Transverse colon (tissue), 4 donors: ENCODE measurements around the gene LMBR1. TPM values are rescaled to one million over a fixed set of nuclear protein-coding genes. Genes with fewer than 3 reads are reported as not detected.
"Not testable (repeated sequence)": the region's sequence is repeated elsewhere in the genome, so short reads cannot be mapped to it uniquely, and the experiment has no call there.

Source experiments
- DNase-seq: peaks from one replicate; pipeline ENCODE4 v3.0.0-alpha.2; 2019
- H3K27ac ChIP-seq, 4 donors: fragments of 200-600 bp; sonication (generic); 2 replicates each; pipeline ENCODE4 v1.5.1; 2016 to 2018; ENCODE audit warnings: inconsistent platforms in 4 of 4
- H3K27me3 ChIP-seq: fragments of 200-600 bp; sonication (generic); 2 replicates; pipeline ENCODE4 v1.5.1; 2017; ENCODE audit warnings: inconsistent platforms
- H3K36me3 ChIP-seq, 4 donors: fragments of 200-600 bp; sonication (generic); 2 replicates each; pipeline ENCODE4 v1.5.1; 2017 to 2019; ENCODE audit warnings: inconsistent platforms in 4 of 4
- H3K4me1 ChIP-seq, 4 donors: fragments of 200-600 bp; sonication (generic); 2 replicates each; pipeline ENCODE4 v1.5.1; 2017 to 2020; ENCODE audit warnings: inconsistent platforms in 4 of 4
- H3K4me3 ChIP-seq, 4 donors: fragments of 200-600 bp; sonication (generic); 1 replicate in 1 of 4; 2 replicates in 3 of 4; pipeline versions ENCODE4 v1.5.1 to v1.6.1; 2017 to 2019; ENCODE audit warnings: inconsistent platforms in 4 of 4
- H3K9me3 ChIP-seq, 2 donors: fragments of 200-600 bp; sonication (generic); 2 replicates each; pipeline ENCODE4 v1.5.1; 2017 to 2019; ENCODE audit warnings: inconsistent platforms in 2 of 2
- EP300 ChIP-seq: sonication (generic); formaldehyde crosslinking; IDR thresholded peaks from one replicate; pipeline ENCODE4 v1.6.1; 2017; ENCODE audit warnings: antibody characterized with exemption, low read depth
- POLR2A ChIP-seq: fragments of 450-650 bp; IDR thresholded peaks from one replicate; pipeline ENCODE4 v1.6.1; 2016; ENCODE audit warnings: antibody characterized with exemption, mild to moderate bottlenecking, moderate library complexity
- POLR2AphosphoS5 ChIP-seq, 3 donors: sonication (generic); formaldehyde crosslinking; IDR thresholded peaks; one replicate each; pipeline ENCODE4 v1.6.1; 2016; ENCODE audit warnings: antibody characterized with exemption in 3 of 3
- WGBS, 2 donors: methylation state at CpG; one replicate each; pipeline ENCODE4 v1.1.5; 2018; ENCODE audit warnings: low coverage in 1 of 2; 5-methylcytosine and 5-hydroxymethylcytosine counted together
- in situ Hi-C, 4 donors: fragments of 200-750 bp; cut with MboI; loops; one replicate each; pipeline versions ENCODE4 v1.15.0 to v1.15.1; 2017; ENCODE audit warnings: low sequenced_read_pairs in 3 of 4, low pct_ligation_motif_present in 1 of 4, low pct_unique_long_range_greater_than_20kb in 1 of 4
- intact Hi-C: fragments of 100-400 bp; cut with DNase I; formaldehyde crosslinking; loops from one replicate; pipeline ENCODE4 v1.15.1; 2023; ENCODE audit warnings: low total_unique reads
- total RNA-seq, 4 donors: library from RNA; depleted of rRNA; stranded (reverse); fragments of >200 nt; gene quantifications; one replicate each; pipeline ENCODE4 v1.1.0, GENCODE V29; 2016
- TF ChIP-seq, protein P1 (sequence below), 5 experiments: fragments of 200-600 bp in 3 of 5; fragments of 450-650 bp in 2 of 5; sonication (generic) in 3 of 5; IDR thresholded peaks; 1 replicate in 2 of 5; 2 replicates in 3 of 5; pipeline ENCODE4 v1.5.1; 2016 to 2017; ENCODE audit warnings: antibody characterized with exemption in 5 of 5, inconsistent platforms in 3 of 5, mild to moderate bottlenecking in 2 of 5, moderate library complexity in 1 of 5

LMBR1 gene
- total RNA-seq, 4 donors from 2014 or later: 16.7 to 78.1 (median 67.4) TPM

DNA sequence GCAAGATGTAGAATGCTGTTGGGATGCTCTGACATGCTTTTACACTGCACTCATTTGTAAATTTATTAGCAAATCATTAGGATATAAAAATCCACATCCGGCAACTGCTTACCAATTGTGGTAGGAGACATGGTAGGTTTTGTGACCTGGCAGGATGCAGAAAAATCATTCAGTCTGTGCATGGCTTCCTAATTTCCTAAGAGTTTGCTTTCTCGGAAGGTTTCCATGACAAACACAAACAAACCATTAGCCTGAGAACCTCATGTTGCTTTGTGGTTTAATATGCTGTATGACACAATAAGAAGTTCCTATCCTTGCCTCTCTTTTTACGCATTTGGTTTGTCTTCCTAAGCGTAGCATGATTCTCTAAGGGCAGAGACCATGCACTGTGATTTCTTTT, 14.7 kb upstream of the LMBR1 start:
- H3K36me3 ChIP-seq: no peaks in the 10 kb centered on the region
- in situ Hi-C loops (loop anchor here in 1 of 4 donors (10.0 kb wide), 1 partner anchor 57 kb away; no protein-coding TSS in a partner anchor), intact Hi-C loops (no loop called here)
- DNase-seq: no peak
- TF ChIP-seq EP300: no peak
- TF ChIP-seq POLR2AphosphoS5 (IDR thresholded peaks at IDR 0.05): no peak
- TF ChIP-seq, protein P1, sequence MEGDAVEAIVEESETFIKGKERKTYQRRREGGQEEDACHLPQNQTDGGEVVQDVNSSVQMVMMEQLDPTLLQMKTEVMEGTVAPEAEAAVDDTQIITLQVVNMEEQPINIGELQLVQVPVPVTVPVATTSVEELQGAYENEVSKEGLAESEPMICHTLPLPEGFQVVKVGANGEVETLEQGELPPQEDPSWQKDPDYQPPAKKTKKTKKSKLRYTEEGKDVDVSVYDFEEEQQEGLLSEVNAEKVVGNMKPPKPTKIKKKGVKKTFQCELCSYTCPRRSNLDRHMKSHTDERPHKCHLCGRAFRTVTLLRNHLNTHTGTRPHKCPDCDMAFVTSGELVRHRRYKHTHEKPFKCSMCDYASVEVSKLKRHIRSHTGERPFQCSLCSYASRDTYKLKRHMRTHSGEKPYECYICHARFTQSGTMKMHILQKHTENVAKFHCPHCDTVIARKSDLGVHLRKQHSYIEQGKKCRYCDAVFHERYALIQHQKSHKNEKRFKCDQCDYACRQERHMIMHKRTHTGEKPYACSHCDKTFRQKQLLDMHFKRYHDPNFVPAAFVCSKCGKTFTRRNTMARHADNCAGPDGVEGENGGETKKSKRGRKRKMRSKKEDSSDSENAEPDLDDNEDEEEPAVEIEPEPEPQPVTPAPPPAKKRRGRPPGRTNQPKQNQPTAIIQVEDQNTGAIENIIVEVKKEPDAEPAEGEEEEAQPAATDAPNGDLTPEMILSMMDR (IDR thresholded peaks at IDR 0.05): no peak
- TF ChIP-seq POLR2A: no peak
- no peak overlapping the region for H3K4me3 ChIP-seq
- WGBS, 2 donors: 62 to 91% methylated on average over 4 of the region's 4 CpGs
- H3K4me1 ChIP-seq: peaks cover 0 to 4% (median 0%) of the 10 kb centered on the region in 4 donors
- H3K27ac ChIP-seq: peak overlapping the region; percentile 24 to 47 (median 37)
- H3K9me3 ChIP-seq: no peaks in the 10 kb centered on the region
- H3K27me3 ChIP-seq: no peaks in the 10 kb centered on the region

DNA sequence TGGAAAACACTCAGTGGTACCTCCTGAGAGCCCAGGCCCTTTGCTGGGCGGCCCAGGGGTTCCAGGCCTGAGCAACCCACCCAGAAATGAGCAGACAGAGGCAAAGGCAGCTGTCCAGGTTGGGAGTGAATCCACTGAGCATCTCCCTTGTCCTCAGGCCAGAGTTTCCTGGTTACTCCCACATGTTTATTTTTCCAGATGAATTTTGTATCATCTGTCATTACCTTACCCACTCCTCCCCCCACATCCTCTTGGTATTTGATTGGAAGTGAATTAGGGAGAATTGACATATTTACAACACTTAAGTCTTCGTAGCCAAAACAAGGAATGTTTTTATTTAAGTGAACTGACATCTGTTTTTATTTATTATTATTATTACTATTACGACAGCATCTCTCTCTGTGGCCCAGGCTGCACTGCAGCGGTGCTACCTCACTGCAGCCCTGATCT, 13.2 kb upstream of the LMBR1 start:
- H3K27me3 ChIP-seq: no peaks in the 10 kb centered on the region
- no peak overlapping the region for H3K4me3 ChIP-seq
- H3K27ac ChIP-seq: no peak overlapping the region
- in situ Hi-C loops: loop anchor here in 1 of 4 donors (10.0 kb wide), 1 partner anchor 59 kb away; no protein-coding TSS in a partner anchor
- peaks cover 0 to 4% (median 0%) of the 10 kb centered on the region in 4 donors for H3K4me1 ChIP-seq
- no peaks in the 10 kb centered on the region for H3K9me3 ChIP-seq
- intact Hi-C loops: no loop called here
- no peaks in the 10 kb centered on the region for H3K36me3 ChIP-seq
- DNase-seq: no peak
- 59 to 63% methylated on average over 3 to 4 of the region's 4 CpGs for WGBS, 2 donors
- TF ChIP-seq POLR2A (no peak), EP300 (no peak), POLR2AphosphoS5 (IDR thresholded peaks at IDR 0.05) (no peak)
- TF ChIP-seq, protein P1 (IDR thresholded peaks at IDR 0.05): no peak

DNA sequence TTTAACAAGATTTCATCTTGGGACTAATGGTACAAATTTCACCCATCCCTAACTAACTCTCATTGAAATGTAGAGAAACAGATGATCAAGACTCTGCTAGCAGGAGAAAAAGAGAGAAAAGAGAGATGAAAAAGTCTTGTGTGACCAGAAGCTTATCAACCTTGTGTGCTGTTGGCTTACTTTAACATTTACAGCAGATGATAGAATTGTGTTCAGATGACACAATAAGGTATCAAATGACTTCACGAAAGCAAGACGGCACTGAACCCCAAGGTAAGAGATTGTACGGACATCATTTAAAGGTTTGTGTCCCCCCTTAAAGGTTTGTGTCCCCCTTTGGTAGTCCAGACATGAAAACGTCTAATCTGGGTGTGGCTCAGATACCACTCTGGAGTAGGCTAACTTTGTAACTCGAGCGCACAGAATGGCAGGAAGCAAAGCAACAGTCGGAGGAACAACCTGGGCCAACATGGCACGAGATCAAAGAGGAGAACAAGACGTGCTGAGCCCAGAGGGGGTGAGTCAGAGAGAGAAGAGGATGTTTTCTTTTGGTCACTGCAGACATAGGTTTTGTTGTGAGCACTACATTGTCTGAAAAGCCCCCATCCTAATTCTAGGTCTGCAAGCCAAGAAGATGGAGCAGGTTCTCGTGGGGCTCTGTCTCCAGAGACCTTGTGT, 10.4 kb upstream of the LMBR1 start:
- no peak for DNase-seq
- Histone ChIP-seq H3K27ac (peak overlapping the region in 1 of 4 donors; percentile 34), H3K27me3 (no peaks in the 10 kb centered on the region), H3K36me3 (no peaks in the 10 kb centered on the region), H3K9me3 (no peaks in the 10 kb centered on the region), H3K4me1 (no peaks in the 10 kb centered on the region), H3K4me3 (no peak overlapping the region)
- no peak for TF ChIP-seq EP300
- peak in 1 of 3 donors; percentile 19 for TF ChIP-seq POLR2AphosphoS5 (IDR thresholded peaks at IDR 0.05)
- TF ChIP-seq POLR2A: no peak
- WGBS, 2 donors: 52 to 60% methylated on average over 6 to 10 of the region's 10 CpGs
- intact Hi-C loops (no loop called here), in situ Hi-C loops (loop anchor here in 1 of 4 donors (10.0 kb wide), 1 partner anchor 61 kb away; no protein-coding TSS in a partner anchor)

DNA sequence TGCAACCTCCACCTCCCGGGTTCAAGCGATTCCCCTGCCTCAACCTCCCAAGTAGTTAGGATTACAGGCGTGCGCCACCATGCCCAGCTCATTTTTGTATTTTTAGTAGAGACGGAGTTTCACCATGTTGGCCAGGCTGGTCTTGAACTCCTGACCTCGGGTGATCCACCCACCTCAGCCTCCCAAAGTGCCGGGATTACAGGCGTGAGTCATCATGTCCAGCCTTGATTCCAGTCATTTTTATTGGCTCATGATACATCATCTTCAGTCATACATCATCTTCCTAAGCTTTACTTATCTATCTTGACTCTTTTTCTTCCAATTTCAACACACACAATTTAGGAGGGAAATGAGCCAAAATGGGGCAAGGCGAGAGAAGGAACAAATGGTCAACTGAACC, 7.1 kb upstream of the LMBR1 start:
- in situ Hi-C loops: loop anchor here in 1 of 4 donors (10.0 kb wide), 1 partner anchor 65 kb away; no protein-coding TSS in a partner anchor
- H3K9me3 ChIP-seq, intact Hi-C loops, DNase-seq, H3K4me3 ChIP-seq, H3K27me3 ChIP-seq, H3K27ac ChIP-seq, H3K36me3 ChIP-seq, H3K4me1 ChIP-seq: not testable (repeated sequence)
- WGBS, 2 donors: 70 to 73% methylated on average over 9 of the region's 9 CpGs

DNA sequence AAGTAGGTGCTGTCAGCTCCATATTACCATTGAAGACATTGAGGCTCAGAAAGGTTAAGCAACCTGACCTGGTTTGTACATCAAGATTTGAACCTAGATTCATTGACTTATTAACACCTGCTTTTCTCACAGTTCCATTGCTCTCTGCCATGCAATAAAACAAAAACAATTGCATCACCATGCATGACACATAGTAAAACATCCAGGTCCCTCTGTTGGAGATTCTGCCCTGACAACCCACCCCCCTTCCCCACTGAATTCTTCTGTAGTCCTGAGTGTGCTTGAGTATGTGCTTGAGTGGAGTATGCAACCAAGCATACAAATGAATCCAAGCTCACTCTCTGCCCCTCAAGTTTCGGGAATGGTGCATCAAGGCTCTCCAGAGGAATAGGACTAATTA, 6.0 kb upstream of the LMBR1 start:
- H3K4me3 ChIP-seq: no peak overlapping the region
- H3K36me3 ChIP-seq: no peaks in the 10 kb centered on the region
- no peaks in the 10 kb centered on the region for H3K9me3 ChIP-seq
- TF ChIP-seq, protein P1 (IDR thresholded peaks at IDR 0.05): no peak
- TF ChIP-seq POLR2AphosphoS5 (IDR thresholded peaks at IDR 0.05) (no peak), EP300 (no peak), POLR2A (no peak)
- no peak overlapping the region for H3K27ac ChIP-seq
- peaks cover 0 to 6% (median 5%) of the 10 kb centered on the region in 4 donors for H3K4me1 ChIP-seq
- 80 to 100% methylated on average over 1 of the region's 1 CpG for whole genome bisulfite sequencing, 2 donors
- in situ Hi-C loops (no loop called here), intact Hi-C loops (no loop called here)
- H3K27me3 ChIP-seq: no peaks in the 10 kb centered on the region
- no peak for DNase-seq
